ENCODE data around the gene DGKD.

Gene DGKD

GRCh38 chr2:233375490-233376314, 21.4 kb downstream of the DGKD start:
- no peak overlapping the region for H3K4me3 ChIP-seq (replicated peaks; ENCODE audit: low read depth, low read length)
- TF ChIP-seq CTCF (IDR thresholded peaks at IDR 0.05; ENCODE audit: low read depth, low read length, missing control alignments), result no peak
- DNase-seq (ENCODE audit: extremely low read depth, low read depth), result no peak

GRCh38 chr2:233379034-233379433, 24.7 kb downstream of the DGKD start:
- no peak for TF ChIP-seq CTCF (IDR thresholded peaks at IDR 0.05; ENCODE audit: low read depth, low read length, missing control alignments)
- DNase-seq (ENCODE audit: extremely low read depth, low read depth), result no peak
- no peak overlapping the region for H3K4me3 ChIP-seq (replicated peaks; ENCODE audit: low read depth, low read length)

GRCh38 chr2:233379441-233379840, 25.1 kb downstream of the DGKD start:
- no peak for DNase-seq (ENCODE audit: extremely low read depth, low read depth)
- H3K4me3 ChIP-seq (replicated peaks; ENCODE audit: low read depth, low read length), result no peak overlapping the region
- no peak for TF ChIP-seq CTCF (IDR thresholded peaks at IDR 0.05; ENCODE audit: low read depth, low read length, missing control alignments)

GRCh38 chr2:233380132-233380895, 26.0 kb downstream of the DGKD start:
- no peak for TF ChIP-seq CTCF (IDR thresholded peaks at IDR 0.05; ENCODE audit: low read depth, low read length, missing control alignments)
- H3K4me3 ChIP-seq (replicated peaks; ENCODE audit: low read depth, low read length), result no peak overlapping the region

GRCh38 chr2:233380995-233381637, 26.8 kb downstream of the DGKD start:
- no peak for TF ChIP-seq CTCF (IDR thresholded peaks at IDR 0.05; ENCODE audit: low read depth, low read length, missing control alignments)
- no peak overlapping the region for H3K4me3 ChIP-seq (replicated peaks; ENCODE audit: low read depth, low read length)
- no peak for DNase-seq (ENCODE audit: extremely low read depth, low read depth)

More at GRCh38 chr2:233380132-233380895, 26.0 kb downstream of the DGKD start:
- no peak for DNase-seq (ENCODE audit: extremely low read depth, low read depth)

GRCh38 chr2:233381638-233381995, 27.3 kb downstream of the DGKD start:
- DNase-seq (ENCODE audit: extremely low read depth, low read depth), result no peak
- H3K4me3 ChIP-seq (replicated peaks; ENCODE audit: low read depth, low read length), result no peak overlapping the region
- TF ChIP-seq CTCF (IDR thresholded peaks at IDR 0.05; ENCODE audit: low read depth, low read length, missing control alignments), result no peak

All from HFF-Myc (cell line).